Tibial artery (tissue), 4 donors: ENCODE data around the gene LEKR1.

Experiments
- DNase-seq, 2 donors: peaks; one replicate each; pipeline ENCODE4 v3.0.0-alpha.2; 2019
- H3K27ac ChIP-seq, 2 donors: fragments of 200-600 bp; sonication (generic) in 1 of 2; 1 replicate in 1 of 2; 2 replicates in 1 of 2; pipeline ENCODE4 v1.5.1; 2018 to 2019; ENCODE audit warnings: mild to moderate bottlenecking in 1 of 2
- H3K27me3 ChIP-seq, 2 donors: fragments of 200-600 bp; sonication (generic) in 1 of 2; one replicate each; pipeline versions ENCODE4 v1.5.1 to v1.6.0; 2016 to 2019
- H3K36me3 ChIP-seq, 3 donors: fragments of 200-600 bp; sonication (generic) in 2 of 3; one replicate each; pipeline ENCODE4 v1.5.1; 2016 to 2019; ENCODE audit warnings: mild to moderate bottlenecking in 2 of 3
- H3K4me1 ChIP-seq, 4 donors: fragments of 200-600 bp; sonication (generic) in 2 of 4; 1 replicate in 3 of 4; 2 replicates in 1 of 4; pipeline ENCODE4 v1.5.1; 2016 to 2019
- H3K4me3 ChIP-seq, 2 donors: fragments of 200-600 bp; sonication (generic) in 1 of 2; 1 replicate in 1 of 2; 2 replicates in 1 of 2; pipeline ENCODE4 v1.5.1; 2018 to 2019; ENCODE audit warnings: mild to moderate bottlenecking in 2 of 2
- H3K9me3 ChIP-seq, 3 donors: fragments of 200-600 bp; sonication (generic) in 1 of 3; one replicate each; pipeline ENCODE4 v1.5.1; 2016 to 2019
- CTCF ChIP-seq, 2 experiments: fragments of 200-600 bp in 1 of 2; fragments of 450-650 bp in 1 of 2; IDR thresholded peaks; one replicate each; pipeline ENCODE4 v1.5.1; 2017 to 2019; ENCODE audit warnings: antibody characterized with exemption in 2 of 2, mild to moderate bottlenecking in 1 of 2, moderate library complexity in 1 of 2
- intact Hi-C: fragments of 100-400 bp; cut with DNase I; formaldehyde crosslinking; loops from one replicate; pipeline ENCODE4 v1.15.0; 2023; ENCODE audit warnings: low total_unique reads

LEKR1 gene

GRCh38 chr3:156941311-156941710, 115.2 kb downstream of the LEKR1 start:
- Histone ChIP-seq H3K27me3 (no peaks in the 10 kb centered on the region), H3K4me3 (no peak overlapping the region), H3K27ac (no peak overlapping the region), H3K36me3 (no peaks in the 10 kb centered on the region), H3K9me3 (no peaks in the 10 kb centered on the region), H3K4me1 (no peaks in the 10 kb centered on the region)
- TF ChIP-seq CTCF (IDR thresholded peaks at IDR 0.05) = no peak
- no peak for DNase-seq
- intact Hi-C loops = no loop called here

GRCh38 chr3:156948402-156949210, 122.5 kb downstream of the LEKR1 start:
- DNase-seq = no peak
- TF ChIP-seq CTCF (IDR thresholded peaks at IDR 0.05) = no peak
- H3K4me3 ChIP-seq = no peak overlapping the region
- H3K9me3 ChIP-seq = no peaks in the 10 kb centered on the region
- H3K27ac ChIP-seq = no peak overlapping the region
- no peaks in the 10 kb centered on the region for H3K36me3 ChIP-seq
- intact Hi-C loops = no loop called here
- H3K4me1 ChIP-seq = peaks cover 0 to 5% (median 0%) of the 10 kb centered on the region in 4 donors
- no peaks in the 10 kb centered on the region for H3K27me3 ChIP-seq

- Histone ChIP-seq H3K4me1 (peaks cover 0 to 5% (median 0%) of the 10 kb centered on the region in 4 donors), H3K4me3 (no peak overlapping the region), H3K36me3 (no peaks in the 10 kb centered on the region), H3K9me3 (no peaks in the 10 kb centered on the region), H3K27ac (no peak overlapping the region), H3K27me3 (no peaks in the 10 kb centered on the region)
- TF ChIP-seq CTCF (IDR thresholded peaks at IDR 0.05) = no peak
- no peak for DNase-seq
- intact Hi-C loops = no loop called here
Measured at GRCh38 chr3:156952011-156952410, 125.9 kb downstream of the LEKR1 start.

GRCh38 chr3:156957715-156958114, 131.6 kb downstream of the LEKR1 start:
- intact Hi-C loops = no loop called here
- no peak overlapping the region for H3K27ac ChIP-seq
- H3K4me1 ChIP-seq = no peaks in the 10 kb centered on the region
- H3K27me3 ChIP-seq = no peaks in the 10 kb centered on the region
- no peak for TF ChIP-seq CTCF (IDR thresholded peaks at IDR 0.05)
- H3K4me3 ChIP-seq = no peak overlapping the region
- H3K9me3 ChIP-seq = no peaks in the 10 kb centered on the region
- H3K36me3 ChIP-seq = no peaks in the 10 kb centered on the region
- no peak for DNase-seq

- intact Hi-C loops = no loop called here
- no peak overlapping the region for H3K4me3 ChIP-seq
- H3K4me1 ChIP-seq = no peaks in the 10 kb centered on the region
- peaks cover 0 to 9% (median 0%) of the 10 kb centered on the region in 3 donors for H3K9me3 ChIP-seq
- DNase-seq = no peak
- no peak overlapping the region for H3K27ac ChIP-seq
- no peaks in the 10 kb centered on the region for H3K36me3 ChIP-seq
- no peak for TF ChIP-seq CTCF (IDR thresholded peaks at IDR 0.05)
- no peaks in the 10 kb centered on the region for H3K27me3 ChIP-seq
Measured at GRCh38 chr3:156963096-156963495, 136.9 kb downstream of the LEKR1 start.
